ENCODE data around the gene SEMA6B.
"Not testable (repeated sequence)": the region's sequence is repeated elsewhere in the genome, so short reads cannot be mapped to it uniquely, and the experiment has no call there.

SEMA6B gene

GRCh38 chr19:4570402-4570801, 10.9 kb upstream of the SEMA6B start:
- DNase-seq, result no peak

GRCh38 chr19:4568886-4569285, 9.4 kb upstream of the SEMA6B start:
- DNase-seq, result no peak

- peak; percentile 49 to 75 for DNase-seq
Measured at GRCh38 chr19:4567584-4568071, 8.1 kb upstream of the SEMA6B start.

DNA sequence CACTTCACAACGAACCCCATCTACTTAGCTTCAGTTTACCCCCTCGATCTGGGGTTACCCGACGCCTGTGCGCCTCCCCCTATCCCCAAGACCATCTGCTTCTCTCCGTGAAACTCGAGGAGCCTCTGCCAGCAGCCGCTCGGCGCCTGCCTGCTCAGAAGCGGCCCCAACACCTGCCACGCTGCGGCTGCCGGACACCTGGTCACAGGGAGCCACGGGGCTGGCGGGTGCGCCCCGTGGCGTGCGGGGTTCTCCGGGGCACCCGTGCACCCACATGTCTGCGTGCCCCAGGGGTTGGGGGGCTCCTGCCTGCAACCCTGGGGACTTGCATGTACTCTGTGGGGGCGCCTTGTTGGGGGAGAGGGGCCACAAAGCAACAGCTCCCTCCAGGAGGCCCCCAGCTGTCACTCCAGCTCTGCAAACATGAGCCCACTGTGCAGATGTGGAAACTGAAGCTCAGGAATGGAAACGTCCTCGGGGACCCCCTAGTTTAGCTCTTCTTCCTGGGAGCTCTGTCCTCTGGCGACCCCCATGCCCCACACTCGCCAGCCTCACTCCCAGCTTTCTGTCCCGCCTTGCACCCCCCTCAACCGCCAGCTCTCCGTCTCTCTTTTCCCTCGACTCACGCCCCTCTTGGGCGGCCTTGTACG, 7.0 kb upstream of the SEMA6B start:
- DNase-seq, result peak; percentile 28 to 61

GRCh38 chr19:4563562-4563961, 4.1 kb upstream of the SEMA6B start:
- not testable (repeated sequence) for DNase-seq

- DNase-seq, result not testable (repeated sequence)
Measured at GRCh38 chr19:4562085-4562484, 2.6 kb upstream of the SEMA6B start.

GRCh38 chr19:4557971-4558941, 1.2 kb downstream of the SEMA6B start:
- peak in 1 of 2 experiments; percentile 12 for DNase-seq

DNA sequence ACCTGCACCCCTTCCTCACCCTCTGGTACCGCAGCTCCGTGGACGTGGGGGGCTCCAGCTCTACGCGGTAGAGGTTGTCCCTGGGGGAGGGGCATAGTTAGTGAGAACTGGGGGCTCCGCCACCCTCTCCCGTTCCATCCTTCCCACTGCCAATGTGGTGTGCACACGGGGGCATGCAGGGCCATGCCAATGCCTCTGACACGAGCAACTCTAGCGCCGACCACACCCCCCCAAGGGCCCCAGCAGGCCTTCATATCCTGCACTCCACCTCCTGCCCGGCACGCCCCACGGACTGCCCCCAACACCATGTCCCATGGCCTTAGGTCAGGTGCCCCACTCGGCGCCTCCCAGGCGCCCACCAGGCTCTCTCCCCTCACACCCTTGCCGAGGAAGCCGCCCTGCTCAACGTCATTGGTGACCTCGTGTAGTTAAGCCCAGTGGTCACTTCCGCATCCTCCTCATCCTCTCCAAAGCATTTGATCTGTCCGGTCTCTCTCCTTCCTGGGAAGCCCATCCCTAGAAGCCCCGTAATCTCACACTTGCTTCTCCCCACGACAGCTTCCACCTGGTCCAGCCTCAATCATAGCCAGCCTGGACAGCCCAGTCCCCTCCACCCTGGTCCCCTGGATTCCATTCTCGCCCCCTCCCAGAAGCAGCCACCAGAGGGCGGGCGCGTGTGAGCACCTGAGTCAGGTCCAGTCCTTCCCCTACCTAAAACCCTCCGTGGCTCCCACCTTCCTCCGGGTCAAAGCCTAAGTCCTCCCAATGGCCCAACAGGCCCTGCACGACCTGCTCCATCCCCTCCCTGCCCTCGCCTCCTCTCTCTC, 2.1 kb downstream of the SEMA6B start:
- no peak for DNase-seq

- no peak for DNase-seq
Measured at GRCh38 chr19:4556597-4557127, 2.8 kb downstream of the SEMA6B start.

DNA sequence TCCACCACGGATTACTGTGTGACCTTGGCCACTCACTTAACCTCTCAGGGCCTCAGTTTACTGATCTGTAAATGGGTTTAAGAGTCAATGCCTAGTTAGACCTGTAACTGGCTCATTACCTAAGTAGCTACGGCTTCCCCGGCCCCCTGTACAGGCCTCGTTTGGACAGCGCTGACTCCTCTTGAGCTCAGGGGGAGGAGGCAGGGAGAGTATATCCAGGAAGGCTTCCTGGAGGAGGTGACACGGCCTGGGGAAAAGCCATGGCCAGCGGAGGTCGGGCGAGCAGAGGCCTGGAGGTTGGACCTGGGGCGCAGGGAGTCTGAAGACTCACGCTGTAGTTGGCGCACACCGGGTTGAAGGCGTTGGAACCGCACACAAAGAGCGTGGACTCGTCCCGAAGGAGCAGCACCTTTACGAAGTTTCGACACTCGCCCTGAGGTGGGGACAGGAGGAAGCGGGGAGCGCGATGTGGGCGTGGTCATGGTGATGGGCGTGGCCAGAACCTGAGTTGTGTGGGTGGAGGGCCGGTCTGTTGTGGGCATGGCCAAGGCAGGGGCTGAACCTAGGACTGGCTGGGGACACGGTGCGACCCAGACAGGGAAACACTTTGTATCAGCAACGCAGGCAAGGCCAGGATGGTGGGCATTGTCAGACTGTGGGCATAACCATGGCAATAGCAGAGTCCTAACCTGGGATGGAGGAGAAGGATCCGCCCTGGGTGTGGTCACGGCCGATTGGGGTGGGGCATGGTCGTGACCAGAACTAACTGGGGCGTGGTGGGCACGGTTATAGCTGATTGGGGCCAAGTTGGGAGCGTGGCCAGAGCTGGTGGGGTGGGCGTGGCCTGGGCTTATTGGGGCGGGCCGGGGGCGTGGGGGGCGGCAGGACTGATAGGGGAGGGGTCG, 3.6 kb downstream of the SEMA6B start:
- DNase-seq, result no peak

DNA sequence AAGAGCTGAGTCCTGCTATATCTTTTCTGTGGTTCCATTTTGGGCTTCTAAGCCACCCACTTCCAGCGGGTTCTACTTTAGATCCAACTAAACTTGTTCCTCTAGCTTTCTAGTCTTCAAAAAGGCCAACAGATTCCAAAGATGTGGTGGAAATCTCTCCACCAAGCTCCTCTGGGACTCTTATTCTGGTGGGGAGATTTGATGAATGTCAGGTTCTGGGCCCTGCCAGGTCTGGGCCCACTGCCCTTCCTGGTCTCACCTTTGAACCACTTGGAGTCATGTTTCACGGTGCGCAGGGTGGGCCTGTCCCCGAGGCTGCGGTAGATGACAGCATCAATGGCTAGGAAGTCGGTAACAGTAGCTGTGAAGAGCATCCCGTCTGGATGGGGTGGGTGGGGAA, 4.8 kb downstream of the SEMA6B start:
- no peak for DNase-seq

GRCh38 chr19:4553775-4554174, 5.7 kb downstream of the SEMA6B start:
- no peak for DNase-seq

DNA sequence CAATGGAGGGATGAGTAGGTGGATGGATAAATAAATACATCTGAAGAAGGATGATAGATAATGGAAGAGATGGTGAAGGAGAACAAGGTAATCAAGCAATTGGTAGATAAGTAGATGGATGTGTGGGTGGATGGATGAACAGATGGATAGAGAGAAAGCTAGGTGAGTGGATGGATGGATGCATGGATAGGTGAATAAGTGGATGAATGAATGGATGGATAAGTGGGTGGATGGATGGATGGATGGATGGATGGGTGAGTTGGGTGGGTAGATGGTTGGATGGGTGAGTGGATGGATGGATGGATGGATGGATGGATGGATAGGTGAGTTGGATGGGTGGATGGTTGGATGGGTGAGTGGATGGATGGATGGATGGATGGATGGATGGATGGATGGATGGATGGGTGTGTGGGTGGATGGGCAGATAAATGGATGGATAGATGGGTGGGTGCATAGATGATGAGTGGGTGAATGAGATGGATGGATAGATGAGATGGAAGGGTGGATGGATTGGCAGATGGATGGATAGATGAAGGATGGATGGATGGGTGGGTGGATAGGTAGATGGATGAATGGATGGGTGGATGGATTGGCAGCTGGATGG, 6.3 kb downstream of the SEMA6B start:
- no peak for DNase-seq

DNA sequence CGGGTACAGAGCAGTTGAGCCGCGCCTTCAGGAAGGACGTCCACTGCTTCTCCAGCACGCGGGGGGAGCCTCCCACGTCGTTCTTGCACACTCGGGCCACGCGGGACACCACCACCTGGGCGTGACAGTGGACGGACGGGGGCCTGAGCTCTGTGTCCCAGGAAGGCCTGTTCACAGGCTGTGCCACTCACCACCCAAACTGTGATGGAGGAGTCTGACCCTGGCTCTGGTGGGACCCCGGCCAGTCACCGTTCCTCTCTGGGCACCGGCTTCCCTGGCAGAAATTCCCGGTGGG, 7.0 kb downstream of the SEMA6B start:
- no peak for DNase-seq

GRCh38 chr19:4550479-4551050, 8.9 kb downstream of the SEMA6B start:
- DNase-seq, result no peak

GRCh38 chr19:4550018-4550417, 9.5 kb downstream of the SEMA6B start:
- DNase-seq, result no peak

- no peak for DNase-seq
Measured at GRCh38 chr19:4548238-4548584, 11.3 kb downstream of the SEMA6B start.

DNA sequence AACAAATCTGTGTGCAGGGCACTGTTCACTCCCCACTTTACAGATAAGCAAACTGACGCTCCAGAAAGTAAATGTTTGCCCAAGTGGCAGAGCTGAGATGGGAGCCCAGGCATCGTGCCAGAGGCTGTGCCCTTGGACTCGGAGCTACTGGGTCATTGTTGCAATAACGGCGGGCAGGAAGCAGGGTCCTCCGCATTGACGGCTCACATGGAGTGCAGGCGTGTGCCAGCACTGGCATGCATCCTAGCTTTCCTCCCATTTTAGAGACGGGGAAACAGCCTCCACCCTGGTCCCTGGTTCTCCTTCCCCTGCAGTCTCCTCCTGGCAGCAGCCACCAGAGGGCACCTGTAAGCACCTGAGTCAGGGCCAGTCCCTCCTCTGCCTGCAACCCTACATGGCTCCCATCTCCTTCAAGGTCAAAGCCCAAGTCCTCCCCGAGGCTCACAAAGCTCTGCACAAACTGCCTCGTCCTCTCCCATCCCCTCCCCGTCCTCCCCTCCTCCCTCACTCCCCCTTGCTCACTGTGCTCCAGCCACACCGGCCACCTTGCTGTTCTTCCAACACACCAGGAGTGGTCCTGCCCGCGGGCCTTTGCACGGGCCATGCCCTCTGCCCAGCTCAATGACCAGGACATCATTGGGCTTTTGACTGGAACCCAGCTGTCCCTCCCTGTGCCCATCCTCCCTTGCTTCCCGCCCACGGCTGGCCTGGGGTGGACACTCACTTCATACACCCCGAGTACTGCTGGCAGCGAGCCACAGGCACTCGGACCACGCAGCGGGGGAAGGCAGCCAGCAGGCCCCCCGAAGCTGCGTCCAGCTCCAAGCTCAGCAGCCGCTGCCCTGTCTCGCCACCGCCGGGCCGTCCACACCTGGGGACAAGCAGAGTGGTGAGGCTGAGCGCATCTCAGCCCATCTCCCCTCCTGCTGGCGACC, 11.9 kb downstream of the SEMA6B start:
- peak; percentile 14 to 20 for DNase-seq

DNA sequence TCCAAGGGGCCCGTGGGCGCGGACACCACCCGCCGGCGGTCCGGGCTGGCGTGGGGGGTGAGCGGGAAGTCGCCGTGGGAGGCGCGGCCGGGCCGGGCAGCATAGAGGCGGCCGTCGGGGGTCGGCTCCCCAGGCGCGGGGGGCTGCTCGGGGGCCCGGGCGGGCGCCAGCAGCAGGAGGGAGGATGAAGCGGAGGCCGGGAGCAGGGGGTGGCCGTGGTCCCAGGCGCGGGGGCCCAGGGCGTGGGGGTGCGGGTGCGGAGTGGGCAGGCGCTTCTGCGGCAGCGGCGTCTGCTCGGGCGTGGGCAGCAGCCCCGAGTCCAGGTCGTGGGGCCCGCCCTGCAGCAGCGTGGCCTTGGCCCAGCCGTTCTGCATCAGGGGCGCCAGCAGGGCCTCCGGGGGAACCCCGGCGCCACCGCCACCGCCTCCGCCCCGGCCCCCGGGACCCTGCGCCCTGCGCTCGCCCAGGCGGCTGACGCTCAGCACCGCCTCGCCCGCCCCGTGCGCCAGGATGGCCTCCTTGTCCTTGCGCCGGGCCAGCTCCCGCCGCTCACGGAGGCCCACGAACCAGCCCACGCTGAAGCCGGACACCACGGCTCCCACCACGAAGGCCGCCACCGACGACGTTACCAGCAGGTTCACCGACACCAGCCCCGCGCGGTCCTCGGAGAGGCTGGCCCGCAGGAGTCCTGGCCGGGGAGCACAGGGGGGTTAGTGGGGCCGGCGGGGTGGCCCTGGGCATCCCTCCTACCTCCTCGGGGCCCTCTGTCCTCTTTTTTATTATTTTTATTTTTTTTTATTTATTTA, 15.4 kb downstream of the SEMA6B start:
- DNase-seq, result no peak

Data from SHP77 (cell line).